Measurements from ENCODE around the gene BLTP3B.

BLTP3B gene

DNA sequence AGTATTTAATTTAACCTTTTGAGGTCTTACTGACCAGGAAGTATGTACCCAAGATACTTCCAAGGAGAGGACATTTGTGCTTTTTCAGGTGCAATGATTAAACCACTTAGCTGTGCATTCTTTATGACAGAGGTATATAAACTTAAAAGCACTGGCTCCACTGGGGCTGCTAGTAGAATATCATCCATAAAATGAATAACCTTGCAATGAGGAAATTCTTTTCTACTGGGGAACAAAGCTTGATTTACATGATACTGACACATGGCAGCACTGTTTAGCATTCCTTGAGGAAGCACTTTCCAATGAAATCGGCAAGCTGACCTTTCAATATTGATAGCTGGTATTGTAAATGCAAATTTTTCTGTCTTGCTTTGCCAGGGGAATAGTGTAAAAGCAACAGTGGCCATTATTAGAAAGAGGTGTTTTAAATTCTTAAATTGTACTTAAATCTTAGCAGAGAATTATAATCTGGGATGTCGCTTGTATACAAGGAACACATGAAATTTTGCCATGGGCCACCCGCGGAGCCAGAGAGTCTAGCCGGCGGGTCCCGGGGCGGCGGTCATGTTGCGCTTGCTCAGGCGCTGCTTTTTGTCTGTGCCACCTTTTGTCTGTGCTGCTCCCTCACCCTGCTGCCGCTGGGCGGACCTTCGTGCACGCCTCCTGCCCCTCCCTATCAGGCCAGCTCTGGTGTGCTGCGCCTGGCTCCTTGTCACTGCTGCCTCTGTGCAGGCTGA is 20.9 kb upstream of the BLTP3B start:
- DNase-seq = peak; percentile 70

DNA sequence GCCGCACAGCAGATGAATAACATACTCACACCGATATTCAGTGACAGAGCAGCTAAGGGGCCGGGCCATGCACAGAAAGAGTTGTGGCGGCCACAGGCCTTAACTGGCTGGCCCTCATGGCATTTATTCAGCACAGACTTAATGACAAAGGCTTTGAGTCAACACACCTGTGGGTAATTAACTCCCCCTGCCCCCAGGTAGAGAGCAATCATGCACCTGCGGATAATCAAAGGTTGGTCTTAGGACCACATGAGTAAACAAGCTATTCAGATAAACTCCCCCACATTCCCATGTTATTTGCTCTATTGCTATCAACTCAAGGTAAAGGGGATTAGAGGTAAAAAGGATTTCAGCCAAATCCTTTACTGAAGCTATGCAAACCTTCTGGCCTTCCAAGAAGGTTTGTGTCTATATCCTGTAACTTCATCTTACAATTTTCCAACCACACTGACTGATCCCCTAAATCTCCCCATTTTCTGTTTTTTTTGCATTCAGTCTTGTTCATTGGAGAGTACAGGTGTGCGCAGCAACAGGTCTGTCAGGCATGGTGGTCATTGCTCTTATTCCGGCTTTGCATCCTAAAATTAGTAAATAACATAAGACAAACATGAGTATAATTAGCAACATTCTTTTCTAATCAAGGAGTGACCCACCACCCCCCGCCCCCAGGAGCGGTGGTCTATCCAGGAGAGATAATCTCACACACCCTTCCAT is 16.9 kb upstream of the BLTP3B start:
- DNase-seq = no peak

DNA sequence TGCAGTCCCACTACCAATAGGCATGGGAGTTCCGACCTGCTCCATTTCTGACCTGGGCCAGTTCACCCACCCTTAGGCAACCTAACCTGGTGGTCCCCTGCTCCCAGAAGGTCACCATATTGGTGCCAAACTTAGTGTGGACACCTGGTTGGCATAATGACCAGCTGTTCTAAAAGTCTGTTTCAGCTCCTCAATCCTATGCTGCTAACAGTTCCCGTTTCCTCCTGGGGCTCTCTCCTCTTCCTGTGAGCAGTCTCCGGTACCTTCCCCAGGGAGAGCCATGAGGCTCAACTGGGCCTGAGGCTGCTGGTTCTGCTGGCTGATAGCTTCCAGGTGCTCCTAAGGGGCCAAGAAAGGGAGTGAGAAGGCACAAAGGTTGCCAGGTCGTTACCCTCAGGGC is 15.9 kb upstream of the BLTP3B start:
- no peak for DNase-seq

DNA sequence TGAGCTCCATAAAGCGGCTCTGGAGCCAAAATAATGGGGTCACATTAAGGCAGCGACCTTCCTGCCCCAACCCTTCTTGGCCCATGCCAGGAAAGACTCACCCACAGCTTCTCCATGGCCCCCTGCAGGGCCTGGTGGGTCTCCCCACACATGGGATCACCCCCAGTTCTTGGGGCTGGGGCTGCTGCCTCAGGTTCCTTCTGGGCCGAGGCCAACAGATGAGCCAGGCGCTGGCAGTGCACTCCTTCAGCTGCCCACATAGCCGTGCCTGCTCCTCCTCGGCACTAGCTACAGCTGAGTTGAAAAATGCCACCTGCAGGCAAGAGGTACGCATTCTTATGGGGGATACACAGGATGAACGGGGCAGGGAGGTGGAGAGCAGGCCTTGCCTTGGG is 14.8 kb upstream of the BLTP3B start:
- no peak for DNase-seq

GRCh38 chr12:100156731-100157426 is 14.2 kb upstream of the BLTP3B start:
- no peak for DNase-seq

DNA sequence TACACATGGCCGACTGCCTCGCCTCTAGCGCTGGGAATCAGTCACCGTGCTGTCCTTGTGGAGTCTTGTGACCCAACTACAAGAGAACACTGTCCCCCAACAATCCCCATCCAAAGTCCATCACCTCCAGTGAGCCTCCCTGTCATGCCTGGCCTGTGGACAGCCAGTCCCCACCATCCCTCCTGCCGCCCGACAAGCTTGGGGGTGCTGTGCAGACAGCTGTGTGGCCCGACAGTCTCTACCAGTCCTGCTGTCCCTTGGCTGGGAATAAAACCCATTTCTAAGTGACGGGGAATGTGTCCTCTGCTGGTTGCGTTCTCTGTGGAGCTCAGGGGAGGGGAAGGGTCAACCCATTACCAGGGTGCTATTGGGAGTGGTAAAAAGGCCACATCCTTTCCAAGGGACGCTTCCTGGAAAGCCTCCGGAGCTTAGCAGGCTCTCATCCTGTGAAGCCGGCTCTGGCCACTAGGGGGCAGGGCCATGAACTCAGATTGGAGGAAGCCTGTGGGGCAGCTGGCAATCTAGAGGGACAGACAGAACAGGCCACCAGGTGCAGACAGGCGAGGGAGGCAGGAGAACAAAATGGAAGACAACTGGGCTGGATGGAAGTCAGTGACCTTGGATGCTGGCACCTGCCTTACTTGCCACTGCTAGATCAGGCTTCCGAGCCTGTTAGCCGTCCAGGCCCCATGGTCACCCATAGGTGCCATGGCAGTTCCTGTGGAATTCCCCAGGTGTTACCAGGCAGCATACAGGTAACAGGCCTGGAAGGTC is 12.0 kb upstream of the BLTP3B start:
- DNase-seq = peak; percentile 75

DNA sequence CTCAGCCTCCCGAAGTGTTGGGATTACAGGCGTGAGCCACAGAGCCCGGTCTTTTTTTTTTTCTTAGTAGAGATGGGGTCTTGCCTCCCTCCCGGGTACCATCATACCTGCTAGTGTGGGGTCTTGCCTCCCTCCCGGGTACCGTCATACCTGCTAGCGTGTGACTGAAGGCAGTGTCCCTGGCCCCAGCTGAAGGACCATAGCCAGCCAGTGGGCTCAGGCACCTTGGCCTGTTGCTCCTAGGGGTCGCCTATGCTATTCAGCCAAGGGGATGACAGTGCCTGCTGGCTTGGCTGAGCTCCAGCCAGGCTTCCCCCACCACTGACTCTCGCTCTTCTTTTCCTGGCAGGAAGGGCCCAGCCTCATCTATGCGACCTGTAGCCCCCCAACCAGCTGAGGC is 10.5 kb upstream of the BLTP3B start:
- DNase-seq = no peak

GRCh38 chr12:100151769-100152168 is 9.1 kb upstream of the BLTP3B start:
- DNase-seq = no peak

GRCh38 chr12:100146252-100146651 is 3.6 kb upstream of the BLTP3B start:
- no peak for DNase-seq

DNA sequence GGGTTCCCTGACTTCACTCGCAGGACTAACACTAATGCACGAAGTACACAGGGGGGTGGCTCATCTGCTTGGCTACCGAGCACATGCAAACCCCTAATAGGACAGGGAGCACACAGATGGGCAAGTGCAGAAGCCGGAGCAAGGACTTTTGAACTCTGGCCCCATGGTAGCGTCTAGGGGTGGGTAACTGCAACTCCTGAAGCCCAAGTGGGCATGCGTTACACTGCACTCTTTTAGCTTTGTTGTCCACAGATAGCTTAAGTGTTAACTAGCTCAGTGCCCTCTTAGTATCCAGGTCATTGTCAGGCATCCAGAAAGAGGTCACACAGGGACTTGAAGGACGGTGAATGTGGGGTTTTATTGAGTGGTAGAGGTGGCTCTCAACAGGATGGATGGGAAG is 3.0 kb upstream of the BLTP3B start:
- DNase-seq = no peak

DNA sequence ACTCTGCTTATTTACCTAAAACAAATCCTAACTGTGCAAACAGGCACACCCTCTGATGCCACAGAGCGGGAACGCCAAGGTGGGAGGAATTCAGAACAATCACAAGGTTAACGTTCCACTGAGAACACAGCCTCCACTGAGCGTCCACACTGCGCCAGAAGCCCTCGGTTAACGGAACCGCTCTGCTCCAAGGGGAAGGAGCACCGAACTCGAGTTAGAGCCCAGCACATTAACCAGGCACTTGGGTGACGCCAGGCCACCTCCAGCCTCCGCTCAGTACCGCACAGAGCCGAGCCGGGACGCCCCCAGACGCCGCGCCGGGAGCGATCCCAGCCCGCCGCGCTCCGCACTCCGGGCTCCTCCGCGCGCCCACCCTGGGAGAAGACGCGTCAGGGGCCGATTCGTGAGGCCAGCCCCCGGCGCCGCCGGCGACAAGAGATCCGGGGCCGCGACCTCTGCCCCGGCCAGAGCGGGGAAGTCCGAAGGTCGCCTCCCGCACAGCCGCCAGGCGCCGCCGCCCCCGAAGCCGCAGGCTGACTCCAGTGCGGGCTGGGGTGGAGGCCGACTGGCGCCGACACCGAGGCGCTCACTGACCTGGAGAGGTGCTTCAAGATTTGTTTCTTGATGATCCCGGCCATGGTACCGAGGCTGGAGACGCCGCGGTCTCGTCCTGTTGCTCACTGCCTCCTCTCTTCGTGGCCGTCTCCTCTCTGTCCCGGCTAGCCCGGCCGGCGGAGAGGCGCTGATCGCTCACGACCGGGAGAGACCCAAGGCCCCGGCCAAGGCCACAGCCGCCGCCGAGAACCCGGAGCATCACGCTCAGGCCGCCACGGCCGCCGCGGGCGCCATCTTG is 450 bp downstream of the BLTP3B start:
- DNase-seq = peak; percentile 48

DNA sequence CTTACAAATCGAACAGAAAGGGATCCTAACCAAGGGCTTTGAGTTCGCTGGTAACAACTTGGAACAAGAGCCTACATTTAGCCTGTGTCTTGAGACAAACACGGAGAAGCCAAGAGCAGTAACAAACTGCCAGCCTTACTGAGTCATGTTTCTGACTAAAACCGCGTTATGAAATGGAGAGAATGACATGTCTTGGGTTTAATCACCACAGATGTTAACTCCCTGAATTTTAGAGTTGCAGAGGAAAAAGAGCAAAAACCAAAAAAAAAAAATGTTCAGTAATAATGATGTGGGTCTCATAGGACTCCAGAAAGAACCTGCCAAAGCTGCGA is 1.0 kb downstream of the BLTP3B start:
- peak; percentile 23 for DNase-seq

GRCh38 chr12:100138803-100139098 is 3.9 kb downstream of the BLTP3B start:
- DNase-seq = no peak

- peak; percentile 25 for DNase-seq
Observed at GRCh38 chr12:100138048-100138802, 4.4 kb downstream of the BLTP3B start.

DNA sequence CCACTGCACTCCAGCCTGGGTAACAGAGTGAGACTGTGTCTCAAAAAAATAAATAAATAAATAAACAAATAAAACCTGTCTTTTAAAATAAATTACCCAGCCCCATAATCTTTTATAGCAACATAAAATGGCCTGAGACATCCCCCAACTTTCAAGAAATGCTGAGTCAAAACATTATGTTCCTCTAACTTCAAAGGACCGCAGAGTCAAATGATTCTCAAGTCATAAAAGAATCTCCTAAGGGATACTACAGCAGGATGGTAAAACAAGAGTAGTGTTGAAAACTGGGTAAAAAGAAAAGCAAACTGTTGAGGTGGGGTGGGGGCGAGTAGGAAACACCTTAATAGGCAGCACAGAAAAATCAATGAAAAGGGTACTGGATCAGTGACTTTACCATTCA is 9.5 kb downstream of the BLTP3B start:
- DNase-seq = no peak

DNA sequence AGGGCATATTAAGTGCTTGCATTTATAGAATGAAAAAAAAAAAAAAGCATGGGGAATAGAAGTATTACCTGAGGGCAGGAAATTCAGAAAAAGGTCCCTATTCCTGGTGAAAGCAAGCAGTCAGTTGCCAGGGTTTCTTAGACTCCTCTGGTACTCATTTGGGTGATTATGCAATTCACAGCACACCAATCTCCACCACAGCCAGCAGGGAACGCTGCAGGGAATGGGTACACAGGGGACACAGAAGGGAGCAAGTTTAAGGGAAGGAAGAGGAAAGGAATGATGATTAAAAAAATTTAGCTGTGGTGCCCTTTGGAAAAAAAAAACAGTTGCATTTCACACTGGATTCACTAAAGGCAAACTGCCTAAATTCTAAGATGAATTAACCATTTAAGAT is 14.2 kb downstream of the BLTP3B start:
- DNase-seq = no peak

- DNase-seq = no peak
Observed at GRCh38 chr12:100127766-100128511, 14.7 kb downstream of the BLTP3B start.

- DNase-seq = no peak
Observed at GRCh38 chr12:100123316-100124095, 19.2 kb downstream of the BLTP3B start.

- DNase-seq = no peak
Observed at GRCh38 chr12:100120355-100120754, 22.3 kb downstream of the BLTP3B start.

- no peak for DNase-seq
Observed at GRCh38 chr12:100115291-100115690, 27.4 kb downstream of the BLTP3B start.

Data from CD4-positive, alpha-beta T cell treated with Interleukin-21 for 1 hour (primary cell).